ENCODE measurements around the gene DNAJC7. TPM values are rescaled to one million over a fixed set of nuclear protein-coding genes. Genes with fewer than 3 reads are reported as not detected.

Gene DNAJC7
- total RNA-seq, 3 donors from 2014 or later, result 69.7 to 73.7 (median 70.4) TPM

DNA sequence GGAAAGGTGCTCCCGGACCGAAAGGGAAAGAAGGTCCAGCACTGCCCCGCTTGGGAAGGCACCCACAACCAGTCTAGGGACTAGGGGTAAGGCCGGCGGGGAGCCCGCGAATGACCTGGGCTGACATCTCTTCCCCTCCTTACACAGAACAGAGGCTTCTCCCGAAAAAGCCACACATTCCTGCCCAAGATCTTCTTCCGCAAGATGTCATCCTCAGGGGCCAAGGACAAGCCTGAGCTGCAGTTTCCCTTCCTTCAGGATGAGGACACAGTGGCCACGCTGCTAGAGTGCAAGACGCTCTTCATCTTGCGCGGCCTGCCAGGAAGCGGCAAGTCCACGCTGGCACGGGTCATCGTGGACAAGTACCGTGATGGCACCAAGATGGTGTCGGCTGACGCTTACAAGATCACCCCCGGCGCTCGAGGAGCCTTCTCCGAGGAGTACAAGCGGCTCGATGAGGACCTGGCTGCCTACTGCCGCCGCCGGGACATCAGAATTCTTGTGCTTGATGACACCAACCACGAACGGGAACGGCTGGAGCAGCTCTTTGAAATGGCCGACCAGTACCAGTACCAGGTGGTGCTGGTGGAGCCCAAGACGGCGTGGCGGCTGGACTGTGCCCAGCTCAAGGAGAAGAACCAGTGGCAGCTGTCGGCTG, 49.2 kb downstream of the DNAJC7 start:
- no peaks in the 10 kb centered on the region for H3K36me3 ChIP-seq
- no peak for TF ChIP-seq POLR2A (IDR thresholded peaks at IDR 0.05)
- TF ChIP-seq, protein P1, sequence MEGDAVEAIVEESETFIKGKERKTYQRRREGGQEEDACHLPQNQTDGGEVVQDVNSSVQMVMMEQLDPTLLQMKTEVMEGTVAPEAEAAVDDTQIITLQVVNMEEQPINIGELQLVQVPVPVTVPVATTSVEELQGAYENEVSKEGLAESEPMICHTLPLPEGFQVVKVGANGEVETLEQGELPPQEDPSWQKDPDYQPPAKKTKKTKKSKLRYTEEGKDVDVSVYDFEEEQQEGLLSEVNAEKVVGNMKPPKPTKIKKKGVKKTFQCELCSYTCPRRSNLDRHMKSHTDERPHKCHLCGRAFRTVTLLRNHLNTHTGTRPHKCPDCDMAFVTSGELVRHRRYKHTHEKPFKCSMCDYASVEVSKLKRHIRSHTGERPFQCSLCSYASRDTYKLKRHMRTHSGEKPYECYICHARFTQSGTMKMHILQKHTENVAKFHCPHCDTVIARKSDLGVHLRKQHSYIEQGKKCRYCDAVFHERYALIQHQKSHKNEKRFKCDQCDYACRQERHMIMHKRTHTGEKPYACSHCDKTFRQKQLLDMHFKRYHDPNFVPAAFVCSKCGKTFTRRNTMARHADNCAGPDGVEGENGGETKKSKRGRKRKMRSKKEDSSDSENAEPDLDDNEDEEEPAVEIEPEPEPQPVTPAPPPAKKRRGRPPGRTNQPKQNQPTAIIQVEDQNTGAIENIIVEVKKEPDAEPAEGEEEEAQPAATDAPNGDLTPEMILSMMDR (IDR thresholded peaks at IDR 0.05), result no peak
- no peaks in the 10 kb centered on the region for H3K9me3 ChIP-seq
- no peak for DNase-seq (ENCODE audit: low spot score in 2 of 2)
- H3K4me1 ChIP-seq, result peaks cover 6 to 24% of the 10 kb centered on the region in 2 donors
- intact Hi-C loops (cut with DNase I; ENCODE audit: low total_unique reads), result loop anchor here (10.0 kb wide), 2 partner anchors 57 to 137 kb away; partner anchors contain the start of gene NKIRAS2
- peak overlapping the region; percentile 90 to 91 for H3K27ac ChIP-seq
- H3K4me3 ChIP-seq, result peak overlapping the region; percentile 92 to 94 (median 92)
- no peaks in the 10 kb centered on the region for H3K27me3 ChIP-seq

DNA sequence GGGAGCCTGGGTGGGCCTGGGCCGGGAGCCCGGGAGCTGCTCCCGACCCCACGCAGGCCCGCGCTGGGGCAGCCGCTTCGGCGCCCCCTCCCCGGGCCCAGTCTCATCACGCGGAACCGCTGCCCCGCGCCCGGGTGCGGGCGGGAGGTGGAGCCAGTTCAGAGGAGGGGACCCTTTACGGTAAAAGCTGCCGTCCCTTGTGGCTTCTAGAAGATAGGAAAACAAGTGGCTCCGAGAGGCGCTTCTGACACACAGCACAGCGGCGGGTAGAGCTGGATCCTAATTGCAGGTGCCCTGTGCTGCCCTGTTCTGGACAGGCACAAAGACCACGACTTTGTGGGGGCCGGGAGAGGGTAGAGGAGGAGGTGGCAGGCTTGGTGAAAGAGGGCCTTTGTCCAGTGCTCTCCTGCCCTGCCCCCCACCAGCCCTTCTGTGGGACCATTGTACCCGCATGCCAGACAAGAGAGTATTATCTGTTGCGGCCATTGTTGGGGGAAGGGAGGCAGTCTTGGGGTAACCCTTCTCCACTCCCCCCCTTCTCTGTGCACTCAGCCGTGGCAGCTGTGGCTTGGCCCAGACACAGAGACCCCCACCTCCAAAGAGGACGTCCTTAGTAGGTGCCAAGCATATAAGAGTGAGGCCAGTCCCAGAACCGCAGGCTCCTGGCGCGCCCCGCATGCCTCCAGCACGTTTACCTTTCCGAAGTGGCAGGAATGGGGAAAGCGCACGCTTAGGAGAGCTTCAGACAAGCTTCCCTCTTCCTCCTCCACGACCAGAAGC, 49.9 kb downstream of the DNAJC7 start:
- TF ChIP-seq, protein P1 (IDR thresholded peaks at IDR 0.05), result no peak
- TF ChIP-seq POLR2AphosphoS5 (IDR thresholded peaks at IDR 0.05) (no peak), POLR2A (IDR thresholded peaks at IDR 0.05) (no peak)
- Histone ChIP-seq H3K4me1 (peaks cover 5 to 21% of the 10 kb centered on the region in 2 donors), H3K27me3 (no peaks in the 10 kb centered on the region), H3K9me3 (no peaks in the 10 kb centered on the region), H3K36me3 (no peaks in the 10 kb centered on the region), H3K4me3 (peak overlapping the region; percentile 92 to 94 (median 92)), H3K27ac (peak overlapping the region; percentile 90 to 91)
- DNase-seq (ENCODE audit: low spot score in 2 of 2), result no peak
- intact Hi-C loops (cut with DNase I; ENCODE audit: low total_unique reads), result loop anchor here (10.0 kb wide), 2 partner anchors 57 to 137 kb away; partner anchors contain the start of gene NKIRAS2

DNA sequence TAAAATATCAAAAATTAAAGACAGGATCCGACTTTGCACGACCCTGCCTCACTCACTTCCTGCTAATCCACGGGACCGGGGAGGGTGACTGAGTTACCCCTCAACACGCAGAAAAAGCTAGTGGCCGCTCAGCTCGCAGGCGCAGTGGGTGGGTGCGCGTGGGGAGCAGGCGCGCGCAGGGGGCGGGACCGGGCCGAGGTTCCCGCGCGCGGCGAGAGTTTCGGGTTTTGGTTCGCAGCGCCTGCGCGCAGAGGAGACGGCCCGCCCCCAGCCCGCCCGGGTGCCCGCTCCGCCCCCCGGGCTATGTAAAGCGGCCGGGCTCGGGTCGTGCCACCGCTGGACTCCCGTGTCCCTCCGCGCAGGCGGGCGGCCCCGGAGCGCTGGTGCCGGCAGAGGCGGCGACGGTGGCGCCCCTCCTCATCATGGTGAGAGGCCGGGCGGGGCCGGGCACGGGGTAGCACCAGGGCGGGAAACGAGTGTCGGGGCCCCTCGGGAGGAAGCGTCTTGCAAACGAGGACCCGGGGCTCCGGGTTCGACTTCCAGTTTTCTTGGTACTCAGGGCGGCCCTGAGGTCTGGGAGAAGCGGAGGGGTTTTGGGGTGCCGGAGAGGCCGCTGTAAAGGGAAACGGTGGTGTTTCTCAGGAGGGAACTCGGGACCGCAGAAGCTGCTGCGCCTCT, 50.6 kb downstream of the DNAJC7 start, which contains the start of gene CNP:
Gene CNP (plus strand): TSS at position 333 of the 678 bp plus-strand sequence. CDS start 90 bp downstream, at position 423.
- intact Hi-C loops (cut with DNase I; ENCODE audit: low total_unique reads), result loop anchor here (10.0 kb wide), 2 partner anchors 58 to 138 kb away; partner anchors contain the start of gene NKIRAS2
- Histone ChIP-seq H3K9me3 (no peaks in the 10 kb centered on the region), H3K4me3 (peak within 1 kb of the TSS; percentile 92 to 94 (median 92)), H3K36me3 (no peaks in the 10 kb centered on the region), H3K27me3 (no peaks in the 10 kb centered on the region), H3K27ac (peak within 1 kb of the TSS; percentile 90 to 91), H3K4me1 (peaks cover 0 to 14% of the 10 kb centered on the region in 2 donors)
- TF ChIP-seq POLR2A (IDR thresholded peaks at IDR 0.05) (no peak), POLR2AphosphoS5 (IDR thresholded peaks at IDR 0.05) (peak; percentile 40 to 74 (median 64))
- peak; percentile 85 to 89 for DNase-seq (ENCODE audit: low spot score in 2 of 2)

DNA sequence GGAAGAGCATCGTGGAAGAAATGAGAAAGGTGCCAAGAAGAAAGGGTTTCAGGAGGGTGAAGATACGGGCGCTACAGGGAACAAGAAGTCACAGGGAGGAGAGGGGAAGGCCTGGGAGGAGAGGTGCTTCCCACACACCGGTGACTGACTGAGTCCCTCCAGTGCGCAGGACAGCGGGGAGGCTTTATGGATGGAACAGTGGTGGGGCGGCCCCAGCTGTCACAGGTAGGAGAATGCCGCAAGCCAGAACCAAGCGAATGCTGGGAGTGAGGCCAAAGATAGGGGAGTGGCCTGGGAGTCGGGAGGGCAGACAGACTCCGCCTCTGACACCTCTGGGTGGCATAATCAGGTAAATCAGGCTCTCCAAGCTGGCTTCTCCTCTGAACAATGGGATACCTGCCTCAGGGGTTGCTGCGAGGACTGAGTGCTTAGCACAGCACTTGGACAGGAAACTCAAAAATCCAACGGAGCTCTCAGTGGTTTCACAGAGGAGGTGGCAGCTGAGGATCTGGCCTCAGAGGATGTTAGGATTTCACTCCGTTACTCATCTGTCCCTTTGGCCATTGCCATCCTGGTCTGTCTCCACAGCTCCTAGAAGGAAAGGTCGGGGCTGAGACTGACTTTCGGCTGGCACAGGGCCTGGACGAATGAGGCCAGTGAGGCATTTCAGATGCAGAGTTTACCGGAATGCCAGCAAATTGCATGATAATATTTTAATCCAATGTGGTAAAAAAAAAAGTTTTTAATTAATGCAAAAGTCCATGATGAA, 51.4 kb downstream of the DNAJC7 start:
- intact Hi-C loops (cut with DNase I; ENCODE audit: low total_unique reads), result loop anchor here (10.0 kb wide), 2 partner anchors 59 to 139 kb away; partner anchors contain the start of gene NKIRAS2
- DNase-seq (ENCODE audit: low spot score in 2 of 2), result peak; percentile 78 to 93

More for the DNA sequence above, 51.4 kb downstream of the DNAJC7 start:
- Histone ChIP-seq H3K27me3 (no peaks in the 10 kb centered on the region), H3K36me3 (no peaks in the 10 kb centered on the region), H3K4me1 (peaks cover 0 to 11% of the 10 kb centered on the region in 2 donors), H3K9me3 (no peaks in the 10 kb centered on the region), H3K27ac (peak overlapping the region; percentile 79 to 90), H3K4me3 (peak overlapping the region; percentile 92 to 94 (median 92))
- TF ChIP-seq, protein P1 (IDR thresholded peaks at IDR 0.05), result peak in 1 of 3 donors; percentile 17
- peak in 2 of 3 donors; percentile 6 to 22 for TF ChIP-seq POLR2AphosphoS5 (IDR thresholded peaks at IDR 0.05)
- TF ChIP-seq POLR2A (IDR thresholded peaks at IDR 0.05), result no peak
